Measurements from ENCODE around the gene MAP2K2. TPM values are rescaled to one million over a fixed set of nuclear protein-coding genes. Genes with fewer than 3 reads are reported as not detected.
"Not testable (repeated sequence)": the region's sequence is repeated elsewhere in the genome, so short reads cannot be mapped to it uniquely, and the experiment has no call there.

Gene MAP2K2
- total and polyA plus RNA-seq, 2 experiments from 2014 or later: 217 to 240 TPM

DNA sequence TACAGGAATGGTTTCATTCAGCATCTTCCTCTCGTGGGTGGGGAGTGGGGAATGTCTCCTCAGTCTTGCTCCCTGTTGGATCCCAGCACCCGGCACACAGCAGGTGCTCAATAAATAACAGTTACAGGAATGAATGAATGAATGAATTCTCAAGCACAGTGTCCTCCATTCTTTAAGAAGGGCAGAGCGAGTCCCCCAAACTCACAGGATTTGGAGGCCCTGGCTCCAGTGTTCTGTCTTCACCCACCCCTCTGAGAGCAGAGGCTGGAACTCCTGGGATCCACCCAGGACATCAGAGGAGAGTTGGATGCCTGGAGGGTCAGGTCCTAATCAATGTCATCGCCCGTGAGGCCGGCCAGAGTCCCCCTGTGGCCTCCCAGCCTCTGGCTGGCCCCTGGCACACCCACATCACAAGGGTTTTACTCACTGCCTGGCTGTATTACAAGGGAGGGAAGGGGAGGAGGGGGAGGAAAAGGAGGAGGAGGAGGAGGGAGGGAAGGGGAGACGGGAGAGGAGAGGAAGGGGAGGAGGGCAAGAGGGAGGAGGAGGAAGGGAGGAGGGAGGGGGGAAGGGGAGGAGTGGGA lies 20.8 kb upstream of the MAP2K2 start:
- peak in 1 of 2 donors; percentile 78 for DNase-seq (ENCODE audit: low read depth in 1 of 2, low spot score in 1 of 2)
- no peak overlapping the region for H3K27ac ChIP-seq

DNA sequence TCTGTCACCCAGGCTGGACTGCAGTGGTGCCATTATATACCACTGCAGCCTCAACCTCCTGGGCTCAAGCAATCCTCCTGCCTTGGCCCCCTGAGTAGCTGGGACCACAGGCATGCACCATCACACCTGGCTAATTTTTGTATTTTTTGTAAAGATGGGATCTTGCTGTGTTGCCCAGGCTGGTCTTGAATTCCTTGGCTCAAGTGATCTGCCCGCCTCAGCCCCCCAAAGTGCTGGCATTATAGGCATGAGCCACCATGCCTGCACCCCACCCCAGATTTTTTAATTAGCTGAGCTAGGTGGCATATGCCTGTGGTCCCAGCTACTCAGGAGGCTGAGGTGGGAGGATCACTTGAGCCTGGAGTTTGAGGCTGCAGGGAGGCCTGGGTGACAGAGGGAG lies 19.0 kb upstream of the MAP2K2 start:
- not testable (repeated sequence) for H3K4me3 ChIP-seq; H3K27ac ChIP-seq; H3K27me3 ChIP-seq; H3K4me1 ChIP-seq (ENCODE audit: low read depth); H3K36me3 ChIP-seq; DNase-seq (ENCODE audit: low read depth in 1 of 2, low spot score in 1 of 2); H3K9me3 ChIP-seq (ENCODE audit: low read depth)

More for the DNA sequence above, 20.8 kb upstream of the MAP2K2 start:
- no peaks in the 10 kb centered on the region for H3K4me1 ChIP-seq (ENCODE audit: low read depth)
- TF ChIP-seq CTCF (IDR thresholded peaks at IDR 0.05; ENCODE audit: low read depth, low read length): no peak
- peaks cover 7% of the 10 kb centered on the region for H3K27me3 ChIP-seq
- no peak overlapping the region for H3K4me3 ChIP-seq
- H3K36me3 ChIP-seq: no peaks in the 10 kb centered on the region
- no peaks in the 10 kb centered on the region for H3K9me3 ChIP-seq (ENCODE audit: low read depth)

DNA sequence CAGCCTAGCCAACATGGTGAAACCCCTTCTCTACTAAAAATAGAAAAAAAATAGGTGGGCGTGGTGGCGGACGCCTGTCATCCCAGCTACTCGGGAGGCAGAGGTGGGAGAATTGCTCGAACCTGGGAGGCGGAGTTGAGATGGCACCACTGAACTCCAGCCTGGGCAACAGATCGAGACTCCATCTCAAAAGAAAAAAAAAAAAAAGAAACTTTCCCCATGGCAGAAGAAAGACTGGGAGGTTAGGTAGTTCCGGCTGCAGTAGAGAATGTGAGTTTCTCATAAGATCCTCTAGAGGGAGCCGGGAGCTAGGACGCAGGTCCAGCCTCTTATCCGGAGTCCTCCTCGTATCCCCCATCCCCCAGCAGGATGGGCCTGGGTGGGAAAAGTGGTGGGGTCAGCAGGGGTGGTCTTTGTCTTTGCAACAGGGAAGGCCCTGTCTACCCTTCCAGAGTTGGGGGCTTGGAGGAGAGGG lies 16.4 kb upstream of the MAP2K2 start:
- no peak overlapping the region for H3K27ac ChIP-seq
- DNase-seq (ENCODE audit: low read depth in 1 of 2, low spot score in 1 of 2): peak; percentile 74 to 79
- no peaks in the 10 kb centered on the region for H3K4me1 ChIP-seq (ENCODE audit: low read depth)
- no peaks in the 10 kb centered on the region for H3K9me3 ChIP-seq (ENCODE audit: low read depth)
- H3K4me3 ChIP-seq: no peak overlapping the region
- peaks cover 4% of the 10 kb centered on the region for H3K27me3 ChIP-seq
- H3K36me3 ChIP-seq: no peaks in the 10 kb centered on the region
- peak; percentile 78 for TF ChIP-seq CTCF (IDR thresholded peaks at IDR 0.05; ENCODE audit: low read depth, low read length)

- H3K27ac ChIP-seq: no peak overlapping the region
- H3K9me3 ChIP-seq (ENCODE audit: low read depth): no peaks in the 10 kb centered on the region
- peaks cover 4% of the 10 kb centered on the region for H3K27me3 ChIP-seq
- H3K36me3 ChIP-seq: no peaks in the 10 kb centered on the region
- H3K4me3 ChIP-seq: no peak overlapping the region
- H3K4me1 ChIP-seq (ENCODE audit: low read depth): no peaks in the 10 kb centered on the region
- peak; percentile 82 for TF ChIP-seq CTCF (IDR thresholded peaks at IDR 0.05; ENCODE audit: low read depth, low read length)
- peak; percentile 59 to 70 for DNase-seq (ENCODE audit: low read depth in 1 of 2, low spot score in 1 of 2)
Observed at GRCh38 chr19:4139614-4140236, 15.8 kb upstream of the MAP2K2 start.

- no peaks in the 10 kb centered on the region for H3K4me1 ChIP-seq (ENCODE audit: low read depth)
- DNase-seq (ENCODE audit: low read depth in 1 of 2, low spot score in 1 of 2): no peak
- no peak for TF ChIP-seq CTCF (IDR thresholded peaks at IDR 0.05; ENCODE audit: low read depth, low read length)
- no peak overlapping the region for H3K27ac ChIP-seq
- H3K27me3 ChIP-seq: no peaks in the 10 kb centered on the region
- H3K9me3 ChIP-seq (ENCODE audit: low read depth): no peaks in the 10 kb centered on the region
- H3K4me3 ChIP-seq: no peak overlapping the region
- H3K36me3 ChIP-seq: no peaks in the 10 kb centered on the region
Observed at GRCh38 chr19:4138445-4138844, 14.5 kb upstream of the MAP2K2 start.

DNA sequence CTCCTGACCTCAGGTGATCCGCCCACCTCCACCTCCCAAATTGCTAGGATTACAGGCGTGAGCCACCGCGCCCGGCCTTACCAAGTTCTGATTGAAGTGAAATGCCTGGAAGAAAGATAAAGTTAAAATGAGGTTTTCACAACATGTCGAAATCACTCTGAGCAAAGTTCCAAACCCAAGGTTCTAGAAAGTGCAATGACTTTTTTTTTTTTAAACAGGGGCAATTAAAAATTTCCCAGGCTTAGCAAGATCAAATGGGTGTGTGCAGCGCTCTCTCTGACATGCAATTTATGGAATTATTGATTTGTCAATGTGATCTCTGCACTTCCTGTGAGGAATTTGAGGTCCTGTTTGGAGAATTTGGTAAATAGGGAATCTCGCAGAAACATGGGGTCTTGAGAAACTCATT lies 12.8 kb upstream of the MAP2K2 start:
- no peak for DNase-seq (ENCODE audit: low read depth in 1 of 2, low spot score in 1 of 2)
- no peak overlapping the region for H3K27ac ChIP-seq
- no peak for TF ChIP-seq CTCF (IDR thresholded peaks at IDR 0.05; ENCODE audit: low read depth, low read length)

DNA sequence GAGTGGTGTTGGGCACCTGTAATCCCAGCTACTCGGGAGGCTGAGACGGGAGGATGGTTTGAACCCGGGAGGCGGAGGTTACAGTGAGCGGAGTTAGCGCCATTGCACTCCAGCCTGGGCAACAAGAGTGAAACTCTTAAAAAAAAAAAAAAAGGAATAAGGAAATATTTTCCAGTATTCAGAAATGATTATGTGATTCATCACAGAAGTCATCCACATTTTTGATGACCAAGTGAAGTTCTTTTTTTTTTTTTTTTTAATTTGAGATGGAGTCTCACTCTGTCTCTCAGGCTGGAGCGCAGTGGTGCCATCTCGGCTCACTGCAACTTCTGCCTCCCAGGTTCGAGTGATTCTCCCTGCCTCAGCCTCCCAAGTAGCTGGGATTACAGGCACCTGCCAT lies 11.5 kb upstream of the MAP2K2 start:
- DNase-seq (ENCODE audit: low read depth in 1 of 2, low spot score in 1 of 2); H3K36me3 ChIP-seq; H3K27ac ChIP-seq; H3K27me3 ChIP-seq; H3K4me1 ChIP-seq (ENCODE audit: low read depth); H3K9me3 ChIP-seq (ENCODE audit: low read depth); H3K4me3 ChIP-seq: not testable (repeated sequence)

More for the DNA sequence above, 12.8 kb upstream of the MAP2K2 start:
- H3K4me1 ChIP-seq (ENCODE audit: low read depth): no peaks in the 10 kb centered on the region
- H3K4me3 ChIP-seq: no peak overlapping the region
- no peaks in the 10 kb centered on the region for H3K27me3 ChIP-seq
- no peaks in the 10 kb centered on the region for H3K9me3 ChIP-seq (ENCODE audit: low read depth)
- H3K36me3 ChIP-seq: no peaks in the 10 kb centered on the region

All from cardiac muscle cell (in vitro differentiated cells and primary cell).